Spleen (tissue), 11 donors: ENCODE results near the gene SIGLEC8. TPM values are rescaled to one million over a fixed set of nuclear protein-coding genes. Genes with fewer than 3 reads are reported as not detected.

Source experiments
- DNase-seq: peaks from one replicate; pipeline ENCODE4 v3.0.0-alpha.2; 2020
- H3K27ac ChIP-seq, 8 donors: fragments of 200-600 bp; sonication (generic) in 7 of 8; 1 replicate in 4 of 8; 2 replicates in 4 of 8; pipeline versions ENCODE4 v1.5.0 to v1.8.0; 2016 to 2021; ENCODE audit warnings: inconsistent platforms in 4 of 8, mild to moderate bottlenecking in 4 of 8, moderate library complexity in 1 of 8
- H3K27me3 ChIP-seq, 7 donors: fragments of 200-600 bp; sonication (generic) in 6 of 7; replicated peaks in 1 of 7; 1 replicate in 4 of 7; 2 replicates in 3 of 7; pipeline versions ENCODE4 v1.5.0 to v1.8.0; 2016 to 2021; ENCODE audit warnings: inconsistent platforms in 3 of 7, mild to moderate bottlenecking in 1 of 7
- H3K36me3 ChIP-seq, 6 donors: fragments of 200-600 bp; sonication (generic) in 5 of 6; 1 replicate in 4 of 6; 2 replicates in 2 of 6; pipeline versions ENCODE4 v1.5.0 to v1.8.0; 2016 to 2021; ENCODE audit warnings: inconsistent platforms in 2 of 6
- H3K4me1 ChIP-seq, 6 donors: fragments of 200-600 bp; sonication (generic) in 5 of 6; 1 replicate in 3 of 6; 2 replicates in 3 of 6; pipeline versions ENCODE4 v1.5.0 to v1.8.0; 2016 to 2021; ENCODE audit warnings: inconsistent platforms in 3 of 6
- H3K4me3 ChIP-seq, 8 donors: fragments of 200-600 bp; sonication (generic) in 7 of 8; 1 replicate in 4 of 8; 2 replicates in 4 of 8; pipeline versions ENCODE4 v1.5.0 to v1.8.0; 2016 to 2021; ENCODE audit warnings: inconsistent platforms in 4 of 8, mild to moderate bottlenecking in 4 of 8, moderate library complexity in 2 of 8
- H3K9me3 ChIP-seq, 8 donors: fragments of 200-600 bp; sonication (generic) in 7 of 8; 1 replicate in 4 of 8; 2 replicates in 4 of 8; pipeline versions ENCODE4 v1.5.0 to v1.8.0; 2016 to 2021; ENCODE audit warnings: inconsistent platforms in 4 of 8
- POLR2A ChIP-seq, 3 donors: fragments of 450-650 bp; IDR thresholded peaks; one replicate each; pipeline ENCODE4 v1.5.1; 2017; ENCODE audit warnings: antibody characterized with exemption in 3 of 3, mild to moderate bottlenecking in 1 of 3
- POLR2AphosphoS5 ChIP-seq, 3 donors: sonication (generic); formaldehyde crosslinking; IDR thresholded peaks; one replicate each; pipeline ENCODE4 v1.5.1; 2017; ENCODE audit warnings: antibody characterized with exemption in 3 of 3
- WGBS, 5 donors: extraction: QIAGEN DNeasy Blood & Tissue Kit in 3 of 5; methylation state at CpG; one replicate each; pipeline versions ENCODE4 v1.1.5 to v1.1.7; 2013 to 2018; 5-methylcytosine and 5-hydroxymethylcytosine counted together
- intact Hi-C: fragments of 100-400 bp; cut with DNase I; formaldehyde crosslinking; loops from one replicate; pipeline ENCODE4 v1.15.0; 2023; ENCODE audit warnings: low total_unique reads
- polyA plus RNA-seq, 3 donors: library from polyadenylated mRNA; stranded (reverse); fragments of 200-250 nt; gene quantifications; one replicate each; pipeline ENCODE4 v1.2.1, GENCODE V29; 2013
- total RNA-seq, 7 donors: library from RNA; depleted of rRNA in 3 of 7; stranded (reverse); fragments of >200 nt in 3 of 7; fragmentation: NEBNext Ultra II Directional in 4 of 7; extraction: Animal tissue kit (Norgen Biotek cat#: 25700) in 4 of 7; gene quantifications; one replicate each; pipeline versions ENCODE4 v1.1.0 to v1.2.1, GENCODE V29; 2016 to 2021
- TF ChIP-seq, protein P1 (sequence below), 11 experiments: fragments of 200-600 bp in 7 of 11; fragments of 450-650 bp in 4 of 11; sonication (generic) in 4 of 11; IDR thresholded peaks in 8 of 11; conservative IDR thresholded peaks in 3 of 11; 1 replicate in 7 of 11; 2 replicates in 4 of 11; pipeline versions ENCODE4 v1.4.0 to v1.8.0; 2016 to 2021; ENCODE audit warnings: antibody characterized with exemption in 11 of 11, inconsistent platforms in 4 of 11, mild to moderate bottlenecking in 1 of 11
- donor health status: healthy with polysubstance abuse.
- donor health status: DM: no; HTN: no; CAD: no; lungs with moderate emphysema.
- donor health status: DM: no; HTN: no; CAD: no.
- donor health status: Bipolar disorder and iron deficiency.
- donor health status: healthy.
- donor health status: DM: no; HTN: no; CAD: no.
- donor health status: DM: yes; HTN: yes; CAD: no.

Gene SIGLEC8
- total and polyA plus RNA-seq, 10 donors, result 1.1 to 39.3 (median 6.2) TPM

DNA sequence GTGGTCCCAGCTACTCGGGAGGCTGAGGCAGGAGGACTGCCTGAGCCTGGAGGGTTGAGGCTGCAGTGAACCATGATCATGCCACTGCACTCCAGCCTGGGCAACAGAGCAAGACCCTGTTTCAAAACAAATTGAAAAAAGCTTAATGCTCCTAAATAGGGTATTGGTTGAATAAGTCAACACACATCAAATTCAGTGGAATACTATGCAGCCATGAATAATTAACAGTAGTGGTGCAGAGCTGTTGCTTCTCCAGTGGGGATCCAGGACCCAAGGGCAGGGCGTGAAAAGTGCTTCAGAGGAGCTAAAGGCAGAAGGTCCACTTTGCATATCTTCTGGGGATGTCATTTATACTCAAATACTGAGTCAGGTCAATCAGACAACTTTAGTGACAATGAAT, 18.2 kb downstream of the SIGLEC8 start:
- no peak overlapping the region for H3K27ac ChIP-seq
- H3K36me3 ChIP-seq, result no peaks in the 10 kb centered on the region
- H3K9me3 ChIP-seq, result no peaks in the 10 kb centered on the region
- no peak overlapping the region for H3K4me3 ChIP-seq
- WGBS, 5 donors, result 79 to 90% (median 83%) methylated on average over 2 of the region's 2 CpGs
- peak; percentile 18 for DNase-seq
- intact Hi-C loops, result loop anchor here (5.0 kb wide), 1 partner anchor 103 kb away; no protein-coding TSS in a partner anchor
- TF ChIP-seq, protein P1, sequence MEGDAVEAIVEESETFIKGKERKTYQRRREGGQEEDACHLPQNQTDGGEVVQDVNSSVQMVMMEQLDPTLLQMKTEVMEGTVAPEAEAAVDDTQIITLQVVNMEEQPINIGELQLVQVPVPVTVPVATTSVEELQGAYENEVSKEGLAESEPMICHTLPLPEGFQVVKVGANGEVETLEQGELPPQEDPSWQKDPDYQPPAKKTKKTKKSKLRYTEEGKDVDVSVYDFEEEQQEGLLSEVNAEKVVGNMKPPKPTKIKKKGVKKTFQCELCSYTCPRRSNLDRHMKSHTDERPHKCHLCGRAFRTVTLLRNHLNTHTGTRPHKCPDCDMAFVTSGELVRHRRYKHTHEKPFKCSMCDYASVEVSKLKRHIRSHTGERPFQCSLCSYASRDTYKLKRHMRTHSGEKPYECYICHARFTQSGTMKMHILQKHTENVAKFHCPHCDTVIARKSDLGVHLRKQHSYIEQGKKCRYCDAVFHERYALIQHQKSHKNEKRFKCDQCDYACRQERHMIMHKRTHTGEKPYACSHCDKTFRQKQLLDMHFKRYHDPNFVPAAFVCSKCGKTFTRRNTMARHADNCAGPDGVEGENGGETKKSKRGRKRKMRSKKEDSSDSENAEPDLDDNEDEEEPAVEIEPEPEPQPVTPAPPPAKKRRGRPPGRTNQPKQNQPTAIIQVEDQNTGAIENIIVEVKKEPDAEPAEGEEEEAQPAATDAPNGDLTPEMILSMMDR (IDR thresholded peaks at IDR 0.05 in 8 of 11, conservative IDR thresholded peaks at IDR 0.05 in 3 of 11), result no peak
- TF ChIP-seq POLR2A (IDR thresholded peaks at IDR 0.05) (no peak), POLR2AphosphoS5 (IDR thresholded peaks at IDR 0.05) (no peak)
- H3K4me1 ChIP-seq, result peaks cover 11 to 48% (median 32%) of the 10 kb centered on the region in 6 donors
- H3K27me3 ChIP-seq, result peaks cover 0 to 51% (median 5%) of the 10 kb centered on the region in 7 donors

DNA sequence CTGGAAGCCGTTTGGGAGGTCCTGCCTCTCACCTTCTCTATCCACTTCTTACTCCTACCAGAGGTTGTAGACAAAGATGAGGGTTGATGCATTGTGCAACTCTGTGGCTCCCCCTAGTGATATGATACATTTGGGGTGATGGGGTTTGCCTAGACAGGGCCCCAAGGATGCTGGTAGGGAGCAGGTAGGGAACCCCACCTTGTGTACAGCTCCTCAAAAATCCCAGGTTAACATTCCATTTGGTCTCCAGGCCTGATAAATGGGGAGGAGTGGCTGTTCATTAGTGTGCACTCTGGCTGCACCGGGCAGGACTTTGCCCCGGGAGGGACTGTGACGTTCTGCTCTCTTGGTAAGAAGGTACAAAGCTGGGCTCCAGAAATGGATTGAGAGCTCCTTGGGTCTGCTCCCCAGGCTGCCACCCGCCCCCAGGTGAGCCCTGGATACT, 19.2 kb downstream of the SIGLEC8 start:
- intact Hi-C loops, result no loop called here
- Histone ChIP-seq H3K27me3 (peaks cover 0 to 51% (median 5%) of the 10 kb centered on the region in 7 donors), H3K4me3 (no peak overlapping the region), H3K27ac (no peak overlapping the region), H3K4me1 (peaks cover 11 to 48% (median 32%) of the 10 kb centered on the region in 6 donors), H3K9me3 (no peaks in the 10 kb centered on the region), H3K36me3 (no peaks in the 10 kb centered on the region)
- DNase-seq, result peak; percentile 57
- no peak for TF ChIP-seq POLR2AphosphoS5 (IDR thresholded peaks at IDR 0.05)
- TF ChIP-seq, protein P1 (IDR thresholded peaks at IDR 0.05 in 8 of 11, conservative IDR thresholded peaks at IDR 0.05 in 3 of 11), result peak in 10 of 11 experiments; percentile 4 to 45 (median 34)
- no peak for TF ChIP-seq POLR2A (IDR thresholded peaks at IDR 0.05)
- WGBS, 5 donors, result 56 to 69% (median 64%) methylated on average over 5 of the region's 5 CpGs

- Histone ChIP-seq H3K27me3 (peaks cover 0 to 32% (median 5%) of the 10 kb centered on the region in 7 donors), H3K36me3 (no peaks in the 10 kb centered on the region), H3K9me3 (no peaks in the 10 kb centered on the region), H3K4me3 (no peak overlapping the region), H3K27ac (peak overlapping the region in 2 of 8 donors; percentile 22 to 28), H3K4me1 (peaks cover 0 to 38% (median 10%) of the 10 kb centered on the region in 6 donors)
- DNase-seq, result no peak
- intact Hi-C loops, result no loop called here
- 57 to 85% (median 79%) methylated on average over 1 of the region's 1 CpG for WGBS, 5 donors
- TF ChIP-seq POLR2A (IDR thresholded peaks at IDR 0.05), result no peak
- TF ChIP-seq, protein P1 (IDR thresholded peaks at IDR 0.05 in 8 of 11, conservative IDR thresholded peaks at IDR 0.05 in 3 of 11), result no peak
- TF ChIP-seq POLR2AphosphoS5 (IDR thresholded peaks at IDR 0.05), result no peak
Measured at GRCh38 chr19:51434456-51434855, 23.8 kb downstream of the SIGLEC8 start.

DNA sequence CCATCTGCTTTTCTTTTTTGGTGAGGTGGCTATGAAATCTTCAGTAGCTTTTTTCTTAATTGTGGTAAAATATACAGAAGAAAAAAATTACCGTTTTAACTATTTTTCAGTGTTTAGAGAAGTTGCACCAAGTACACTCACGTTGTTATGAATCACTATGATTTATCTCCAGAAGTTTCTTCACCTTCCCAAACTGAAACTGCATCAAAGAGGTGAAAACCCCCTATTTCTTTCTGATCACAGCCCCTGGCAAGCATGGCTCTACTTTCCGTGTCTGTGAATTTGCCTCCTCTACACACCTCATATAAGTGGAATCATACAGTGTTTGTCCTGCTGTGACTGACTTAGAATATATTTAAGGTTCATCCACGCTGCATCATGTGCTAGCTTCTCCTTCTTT, 25.2 kb downstream of the SIGLEC8 start:
- Histone ChIP-seq H3K4me1 (peaks cover 0 to 25% (median 0%) of the 10 kb centered on the region in 6 donors), H3K27ac (peak overlapping the region in 2 of 8 donors; percentile 5 to 41), H3K4me3 (no peak overlapping the region), H3K9me3 (peaks cover 0 to 3% (median 0%) of the 10 kb centered on the region in 8 donors), H3K36me3 (no peaks in the 10 kb centered on the region), H3K27me3 (peaks cover 0 to 18% (median 0%) of the 10 kb centered on the region in 7 donors)
- WGBS, 5 donors, result 40 to 61% (median 44%) methylated on average over 4 of the region's 4 CpGs
- TF ChIP-seq POLR2AphosphoS5 (IDR thresholded peaks at IDR 0.05) (no peak), POLR2A (IDR thresholded peaks at IDR 0.05) (no peak)
- TF ChIP-seq, protein P1 (IDR thresholded peaks at IDR 0.05 in 8 of 11, conservative IDR thresholded peaks at IDR 0.05 in 3 of 11), result no peak
- intact Hi-C loops, result no loop called here
- no peak for DNase-seq
